ENCODE measurements around the gene CCR1. TPM values are rescaled to one million over a fixed set of nuclear protein-coding genes. Genes with fewer than 3 reads are reported as not detected.
"Not testable (repeated sequence)": the region's sequence is repeated elsewhere in the genome, so short reads cannot be mapped to it uniquely, and the experiment has no call there.

Gene CCR1
- total RNA-seq, 2 experiments from 2014 or later, result not detected

DNA sequence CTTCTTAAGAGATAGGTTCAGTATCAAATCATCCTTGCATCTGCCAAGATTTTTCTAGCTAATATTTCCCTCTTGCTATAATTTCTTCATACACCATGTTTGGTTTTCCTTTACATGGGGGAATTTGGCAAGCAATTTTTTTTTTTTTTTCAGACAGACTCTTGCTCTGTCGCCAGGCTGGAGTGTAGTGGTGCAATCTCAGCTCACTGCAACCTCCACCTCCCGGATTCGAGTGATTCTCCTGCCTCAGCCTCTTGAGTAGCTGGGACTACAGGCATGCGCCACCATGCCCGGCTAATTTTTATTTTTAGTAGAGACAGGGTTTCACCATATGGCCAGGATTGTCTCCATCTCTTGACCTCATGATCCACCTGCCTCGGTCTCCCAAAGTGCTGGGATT, 599 bp downstream of the CCR1 start:
- peaks cover 15% of the 10 kb centered on the region for H3K4me1 Mint-ChIP-seq (ENCODE audit: low read depth)
- H3K36me3 Mint-ChIP-seq (ENCODE audit: low read depth); intact Hi-C loops (cut with micrococcal nuclease); H3K27ac Mint-ChIP-seq; H3K4me3 Mint-ChIP-seq; H3K27me3 Mint-ChIP-seq (ENCODE audit: low read depth); DNase-seq; H3K9me3 Mint-ChIP-seq: not testable (repeated sequence)
- CTCF ChIA-PET, result interaction anchor here (1.0 to 1.3 kb wide), 5 partner anchors 8 to 170 kb away, joined by 3 to 5 read pairs (median 3); no protein-coding TSS in a partner anchor

DNA sequence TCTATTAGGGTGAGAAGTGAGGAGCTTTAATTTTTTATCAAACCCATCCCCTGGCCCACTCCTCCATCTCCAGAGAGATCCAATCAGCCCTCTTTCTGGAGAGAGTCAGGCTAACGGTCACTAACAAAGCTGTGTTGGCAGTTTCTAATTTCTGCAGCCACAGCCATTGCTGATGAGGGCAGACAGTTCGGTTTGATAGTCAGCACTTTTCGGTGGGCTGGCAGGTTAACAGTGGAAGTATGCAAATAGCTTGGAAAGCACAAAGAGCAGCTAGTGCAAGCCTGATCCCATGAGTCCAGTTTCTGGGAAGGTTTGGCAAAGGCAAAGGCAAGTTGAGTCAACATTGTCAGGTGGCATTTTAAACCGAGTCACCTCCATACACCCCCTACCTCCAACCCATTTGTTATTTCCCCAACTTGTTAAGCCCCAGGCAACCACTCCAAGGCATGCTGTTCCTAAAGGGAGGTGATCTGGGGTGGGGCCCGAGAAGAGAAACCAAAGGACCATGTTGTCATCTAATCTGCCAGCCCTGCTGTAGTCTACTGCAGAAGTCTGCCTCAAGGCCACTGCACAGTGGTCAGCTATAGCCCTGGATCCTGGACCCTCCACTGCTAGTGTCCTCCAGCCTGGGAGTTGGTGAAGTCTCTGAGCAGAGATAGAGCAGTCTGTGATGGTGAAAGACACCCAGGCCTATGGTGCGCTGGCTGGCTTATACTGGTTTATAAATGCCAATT, 1.7 kb downstream of the CCR1 start:
- intact Hi-C loops (cut with micrococcal nuclease), result no loop called here
- Mint-ChIP-seq H3K36me3 (ENCODE audit: low read depth) (no peaks in the 10 kb centered on the region), H3K27me3 (ENCODE audit: low read depth) (peaks cover 2% of the 10 kb centered on the region), H3K27ac (no peak overlapping the region), H3K4me1 (ENCODE audit: low read depth) (peaks cover 15% of the 10 kb centered on the region), H3K4me3 (no peak overlapping the region), H3K9me3 (no peaks in the 10 kb centered on the region)
- CTCF ChIA-PET, result interaction anchor here (0.5 to 1.1 kb wide), 2 partner anchors 13 to 51 kb away, joined by 3 to 4 read pairs; no protein-coding TSS in a partner anchor
- no peak for DNase-seq

DNA sequence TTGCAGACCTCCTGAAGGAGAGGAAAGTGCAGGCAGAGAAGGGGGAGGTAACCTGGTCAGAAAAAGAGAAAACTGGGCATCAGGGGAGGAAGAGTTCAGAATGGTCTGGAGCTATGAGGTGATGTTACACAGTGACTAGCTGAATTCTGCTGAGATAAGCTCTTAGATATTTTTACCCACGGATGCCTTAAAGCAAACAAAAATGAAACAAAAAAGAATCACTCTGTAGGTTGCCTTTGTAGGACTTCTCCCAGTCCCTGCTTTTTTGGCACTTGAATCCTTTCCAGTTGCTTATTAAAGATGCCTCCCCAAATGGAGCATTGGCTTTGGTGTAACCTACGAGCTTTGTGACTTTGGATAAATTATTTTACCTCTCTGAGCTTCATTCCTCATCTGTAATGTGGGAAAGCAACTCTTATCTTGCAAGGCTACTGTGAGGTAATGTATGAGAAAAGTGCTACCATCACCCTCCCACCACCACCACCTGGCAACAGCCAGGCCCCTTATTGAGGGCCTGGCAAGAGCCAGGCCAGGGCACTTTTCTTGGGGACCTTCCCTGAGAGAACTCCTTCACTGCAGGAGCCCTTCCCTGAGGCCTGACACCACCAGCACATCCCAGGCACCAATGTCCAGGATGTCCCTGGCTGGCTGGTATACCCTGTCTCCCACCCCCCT, 2.7 kb downstream of the CCR1 start:
- Mint-ChIP-seq H3K27ac (no peak overlapping the region), H3K4me3 (no peak overlapping the region), H3K27me3 (ENCODE audit: low read depth) (peaks cover 2% of the 10 kb centered on the region), H3K36me3 (ENCODE audit: low read depth) (no peaks in the 10 kb centered on the region), H3K4me1 (ENCODE audit: low read depth) (peaks cover 15% of the 10 kb centered on the region), H3K9me3 (no peaks in the 10 kb centered on the region)
- intact Hi-C loops (cut with micrococcal nuclease), result no loop called here
- CTCF ChIA-PET, result no interaction called here
- DNase-seq, result no peak

DNA sequence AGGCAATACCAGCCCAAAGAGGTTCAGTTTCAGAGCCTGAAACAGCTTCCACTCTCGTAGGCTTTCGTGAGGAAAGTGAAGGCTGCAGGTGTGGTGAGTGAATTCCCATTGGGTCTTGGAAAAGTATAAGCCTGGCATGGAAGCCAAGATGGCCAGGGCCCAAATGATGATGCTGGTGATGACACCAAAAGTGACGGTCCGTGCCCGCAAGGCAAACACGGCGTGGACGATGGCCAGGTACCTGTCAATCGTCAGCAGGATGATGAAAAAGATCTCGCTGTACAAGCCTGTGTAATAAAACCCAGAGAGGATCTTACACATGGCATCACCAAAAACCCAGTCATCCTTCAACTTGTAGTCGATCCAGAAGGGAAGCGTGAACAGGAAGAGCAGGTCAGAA, 4.4 kb downstream of the CCR1 start:
- CTCF ChIA-PET, result interaction anchor here (0.6 kb wide), 1 partner anchor 11 kb away, joined by 3 read pairs; no protein-coding TSS in a partner anchor
- H3K27me3 Mint-ChIP-seq (ENCODE audit: low read depth), result peaks cover 2% of the 10 kb centered on the region
- H3K9me3 Mint-ChIP-seq, result no peaks in the 10 kb centered on the region
- DNase-seq, result no peak
- no peak overlapping the region for H3K27ac Mint-ChIP-seq
- no peak overlapping the region for H3K4me3 Mint-ChIP-seq
- H3K36me3 Mint-ChIP-seq (ENCODE audit: low read depth), result no peaks in the 10 kb centered on the region
- intact Hi-C loops (cut with micrococcal nuclease), result no loop called here
- peaks cover 11% of the 10 kb centered on the region for H3K4me1 Mint-ChIP-seq (ENCODE audit: low read depth)

DNA sequence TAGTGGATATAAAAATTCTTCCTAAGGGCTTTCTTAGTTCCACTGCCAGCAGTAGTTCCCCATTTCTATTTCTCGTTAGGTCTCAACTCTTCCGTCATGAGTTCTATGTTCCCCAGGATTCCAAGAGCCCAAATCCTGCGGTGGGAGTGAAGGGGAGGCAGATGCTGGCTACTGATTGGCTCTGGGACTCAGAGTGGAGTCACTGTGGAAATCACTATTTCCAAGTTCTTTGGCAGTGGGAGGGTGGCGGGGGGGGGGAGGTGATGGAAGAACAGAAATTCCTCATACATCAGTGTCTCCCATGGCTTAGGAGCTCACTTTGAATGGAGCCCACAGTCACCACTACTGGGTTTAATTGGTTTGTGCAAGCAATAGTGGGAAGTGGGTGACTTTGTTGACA, 5.6 kb downstream of the CCR1 start:
- intact Hi-C loops (cut with micrococcal nuclease), result no loop called here
- Mint-ChIP-seq H3K27me3 (ENCODE audit: low read depth) (peaks cover 2% of the 10 kb centered on the region), H3K36me3 (ENCODE audit: low read depth) (no peaks in the 10 kb centered on the region), H3K9me3 (no peaks in the 10 kb centered on the region), H3K4me3 (no peak overlapping the region), H3K27ac (no peak overlapping the region), H3K4me1 (ENCODE audit: low read depth) (no peaks in the 10 kb centered on the region)
- CTCF ChIA-PET, result interaction anchor here (0.9 kb wide), 1 partner anchor 123 kb away, joined by 3 read pairs; no protein-coding TSS in a partner anchor
- no peak for DNase-seq

DNA sequence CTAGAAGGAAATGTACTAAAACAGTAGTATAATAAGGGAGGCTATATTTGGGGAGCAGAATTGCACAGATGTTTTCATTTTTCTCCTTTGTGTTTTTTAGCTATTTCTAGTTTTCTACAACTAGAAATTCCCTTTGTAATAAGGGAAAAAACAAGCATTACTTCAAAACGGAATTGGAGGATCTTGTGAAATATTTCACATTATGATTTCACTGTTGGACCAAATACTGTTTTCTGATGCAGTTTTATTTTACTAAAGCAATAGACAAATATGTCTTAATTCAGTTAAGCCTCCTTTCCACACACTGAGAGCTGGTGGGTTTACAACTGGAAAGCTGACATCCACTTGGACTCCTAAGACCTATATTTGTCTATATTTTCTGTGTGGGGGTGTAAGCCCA, 7.3 kb downstream of the CCR1 start:
- H3K9me3 Mint-ChIP-seq, result no peaks in the 10 kb centered on the region
- no peaks in the 10 kb centered on the region for H3K4me1 Mint-ChIP-seq (ENCODE audit: low read depth)
- no peak overlapping the region for H3K27ac Mint-ChIP-seq
- no peak overlapping the region for H3K4me3 Mint-ChIP-seq
- H3K36me3 Mint-ChIP-seq (ENCODE audit: low read depth), result no peaks in the 10 kb centered on the region
- H3K27me3 Mint-ChIP-seq (ENCODE audit: low read depth), result peaks cover 2% of the 10 kb centered on the region
- CTCF ChIA-PET, result no interaction called here
- intact Hi-C loops (cut with micrococcal nuclease), result no loop called here
- no peak for DNase-seq

DNA sequence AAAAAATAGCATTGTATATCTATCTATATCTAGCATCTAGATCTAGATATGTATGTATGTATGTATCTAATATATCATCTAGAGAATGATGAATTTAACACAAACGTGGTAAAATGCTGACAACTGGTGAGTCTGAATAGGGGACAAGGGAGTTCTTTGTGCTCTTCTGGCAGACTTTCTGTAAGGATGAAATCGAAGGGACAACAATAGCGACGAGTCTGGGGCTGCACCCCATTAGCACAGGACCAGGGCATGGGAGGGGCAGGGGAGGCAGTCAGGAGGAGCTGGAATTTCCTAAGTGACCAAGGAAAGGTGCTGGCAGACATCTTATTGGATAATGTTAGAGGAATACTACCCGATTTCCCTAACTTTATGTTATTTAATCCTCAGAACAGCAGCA, 7.9 kb downstream of the CCR1 start:
- Mint-ChIP-seq H3K27me3 (ENCODE audit: low read depth) (peaks cover 2% of the 10 kb centered on the region), H3K4me1 (ENCODE audit: low read depth) (no peaks in the 10 kb centered on the region), H3K9me3 (no peaks in the 10 kb centered on the region), H3K4me3 (no peak overlapping the region), H3K36me3 (ENCODE audit: low read depth) (no peaks in the 10 kb centered on the region), H3K27ac (no peak overlapping the region)
- no peak for DNase-seq
- intact Hi-C loops (cut with micrococcal nuclease), result no loop called here
- CTCF ChIA-PET, result no interaction called here

DNA sequence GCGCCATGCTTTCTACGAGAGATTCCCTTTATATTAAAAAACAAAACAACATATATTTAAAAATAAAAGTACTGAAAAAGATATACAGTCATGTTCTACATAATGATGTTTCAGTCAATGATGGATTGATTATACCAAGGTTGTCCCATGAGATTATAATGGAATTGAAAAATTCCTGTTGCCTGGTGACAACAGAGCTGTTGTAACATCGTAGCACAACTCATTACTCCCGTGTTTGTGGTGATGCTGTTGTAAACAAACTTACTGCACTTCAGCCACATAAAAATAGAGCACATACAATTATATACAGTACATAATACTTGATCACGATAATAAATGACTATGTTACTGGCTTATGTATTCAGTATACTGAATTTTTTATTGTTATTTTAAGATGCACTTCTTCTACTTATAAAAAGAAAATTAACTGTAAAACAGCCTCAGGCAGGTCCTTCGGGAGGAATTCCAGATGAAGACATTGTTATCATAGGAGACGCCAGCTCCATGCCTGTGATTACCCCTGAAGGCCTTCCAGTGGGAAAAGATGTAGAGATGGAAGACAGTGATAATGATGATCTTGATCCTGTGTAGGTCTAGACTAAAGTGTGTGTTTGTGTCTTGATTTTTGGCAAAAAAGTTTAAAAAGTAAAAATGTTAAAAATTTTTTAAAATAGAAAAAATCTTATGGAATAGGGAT, 11.7 kb downstream of the CCR1 start:
- no peak overlapping the region for H3K4me3 Mint-ChIP-seq
- no peaks in the 10 kb centered on the region for H3K36me3 Mint-ChIP-seq (ENCODE audit: low read depth)
- intact Hi-C loops (cut with micrococcal nuclease), result no loop called here
- DNase-seq, result no peak
- H3K4me1 Mint-ChIP-seq (ENCODE audit: low read depth), result no peaks in the 10 kb centered on the region
- peaks cover 5% of the 10 kb centered on the region for H3K27me3 Mint-ChIP-seq (ENCODE audit: low read depth)
- peaks cover 15% of the 10 kb centered on the region for H3K9me3 Mint-ChIP-seq
- H3K27ac Mint-ChIP-seq, result no peak overlapping the region
- CTCF ChIA-PET, result interaction anchor here (0.6 kb wide), 1 partner anchor 12 kb away, joined by 3 read pairs; the partner anchor contains the start of gene CCR1

DNA sequence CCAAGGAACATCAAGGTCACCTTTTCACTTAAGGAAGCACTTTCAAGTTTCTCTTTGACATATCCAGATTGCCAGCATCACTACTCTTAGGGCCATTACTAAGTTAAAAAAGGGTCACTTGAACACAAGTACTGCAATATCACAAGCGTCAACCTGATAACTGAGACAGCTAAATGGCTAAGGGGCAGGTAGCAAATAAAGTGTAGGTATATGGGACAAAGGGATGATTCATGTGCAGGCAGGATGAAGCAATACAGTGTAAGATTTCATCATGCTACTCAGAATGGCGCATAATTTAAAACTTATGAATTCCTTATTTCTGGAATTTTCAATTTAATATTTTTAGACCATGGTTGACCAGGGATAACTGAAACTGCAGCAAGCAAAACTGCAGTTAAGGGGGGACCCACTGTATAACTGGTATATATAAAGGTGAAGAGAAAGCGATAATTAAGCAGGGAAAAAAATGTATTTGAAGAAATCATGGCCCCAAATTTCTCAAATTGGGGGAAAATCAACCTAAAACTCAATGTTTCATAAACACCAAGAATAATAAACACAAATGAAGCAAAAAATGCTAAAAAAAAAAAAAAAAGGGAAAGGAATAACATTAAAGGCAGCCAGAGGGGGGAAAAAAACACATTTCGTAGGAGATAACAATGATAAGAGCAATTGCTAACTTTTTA, 13.1 kb downstream of the CCR1 start:
- no peaks in the 10 kb centered on the region for H3K36me3 Mint-ChIP-seq (ENCODE audit: low read depth)
- no peak overlapping the region for H3K27ac Mint-ChIP-seq
- H3K27me3 Mint-ChIP-seq (ENCODE audit: low read depth), result peaks cover 5% of the 10 kb centered on the region
- H3K4me3 Mint-ChIP-seq, result no peak overlapping the region
- intact Hi-C loops (cut with micrococcal nuclease), result no loop called here
- H3K9me3 Mint-ChIP-seq, result peaks cover 15% of the 10 kb centered on the region
- DNase-seq, result no peak
- no peaks in the 10 kb centered on the region for H3K4me1 Mint-ChIP-seq (ENCODE audit: low read depth)
- CTCF ChIA-PET, result no interaction called here

DNA sequence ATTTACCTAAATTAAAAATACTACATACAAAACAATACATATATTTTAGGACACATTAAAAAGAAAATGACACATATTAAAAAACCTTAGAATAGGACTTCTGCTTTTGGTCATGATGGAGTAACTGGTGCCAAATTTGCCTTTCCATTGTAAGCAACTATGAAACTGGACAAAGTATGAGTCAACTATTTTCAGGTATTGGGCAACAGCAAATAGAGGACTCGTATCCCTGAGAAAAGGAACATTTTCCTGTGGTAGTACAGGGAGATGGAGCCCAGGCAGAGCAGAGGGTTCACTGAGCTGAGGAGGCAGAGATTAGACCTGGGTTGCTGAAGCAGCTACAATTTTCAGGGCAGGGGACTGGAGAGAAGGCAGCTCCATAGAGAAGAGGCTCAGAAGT, 14.7 kb downstream of the CCR1 start:
- H3K27ac Mint-ChIP-seq, result no peak overlapping the region
- DNase-seq, result no peak
- no peak overlapping the region for H3K4me3 Mint-ChIP-seq
- CTCF ChIA-PET, result interaction anchor here (0.6 to 1.0 kb wide), 2 partner anchors 10 to 13 kb away, joined by 3 read pairs; no protein-coding TSS in a partner anchor
- no peaks in the 10 kb centered on the region for H3K36me3 Mint-ChIP-seq (ENCODE audit: low read depth)
- intact Hi-C loops (cut with micrococcal nuclease), result no loop called here
- peaks cover 15% of the 10 kb centered on the region for H3K9me3 Mint-ChIP-seq
- H3K4me1 Mint-ChIP-seq (ENCODE audit: low read depth), result no peaks in the 10 kb centered on the region
- peaks cover 5% of the 10 kb centered on the region for H3K27me3 Mint-ChIP-seq (ENCODE audit: low read depth)

DNA sequence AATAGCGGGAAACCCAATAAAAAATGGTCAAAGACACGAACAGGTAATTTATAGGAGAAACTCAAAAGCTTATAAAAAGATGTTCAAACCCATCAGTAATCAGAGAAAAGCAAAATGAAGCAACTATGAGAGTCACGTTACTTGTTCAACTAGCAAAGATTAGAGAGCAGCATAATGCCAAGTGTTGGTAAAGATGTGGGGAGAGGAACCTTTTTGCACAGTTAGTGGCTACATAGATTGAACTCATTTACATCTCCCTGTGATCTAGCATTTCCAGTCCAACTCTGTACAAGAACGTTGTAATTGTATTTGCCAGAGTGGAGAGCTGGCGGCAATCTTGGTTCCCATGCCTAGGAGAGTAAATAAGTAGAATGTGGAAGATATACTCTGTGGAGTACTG, 15.2 kb downstream of the CCR1 start:
- Mint-ChIP-seq H3K4me1 (ENCODE audit: low read depth) (no peaks in the 10 kb centered on the region), H3K36me3 (ENCODE audit: low read depth) (no peaks in the 10 kb centered on the region), H3K27me3 (ENCODE audit: low read depth) (peaks cover 5% of the 10 kb centered on the region), H3K27ac (no peak overlapping the region), H3K4me3 (no peak overlapping the region), H3K9me3 (peaks cover 15% of the 10 kb centered on the region)
- no peak for DNase-seq
- CTCF ChIA-PET, result interaction anchor here (0.6 to 1.0 kb wide), 2 partner anchors 11 to 14 kb away, joined by 3 read pairs; no protein-coding TSS in a partner anchor
- intact Hi-C loops (cut with micrococcal nuclease), result no loop called here

DNA sequence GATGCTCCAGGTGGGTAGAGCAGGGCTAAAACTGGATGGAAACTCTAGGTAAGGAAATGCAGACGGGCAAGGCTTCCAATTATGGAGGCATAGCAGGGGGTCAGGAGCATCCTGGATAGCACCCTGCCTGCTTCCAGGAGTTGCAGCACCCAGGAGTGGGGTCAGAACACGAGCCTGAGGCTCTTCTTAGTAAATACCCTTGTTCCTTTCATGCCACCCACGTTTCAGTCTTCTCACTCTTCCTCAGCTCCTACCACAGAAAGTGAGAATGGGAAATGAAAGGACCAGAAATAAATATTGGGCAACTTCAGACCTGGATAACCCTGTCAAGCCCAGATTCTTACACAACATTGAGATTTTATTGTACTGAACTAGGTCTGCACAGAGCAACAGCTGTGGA, 16.4 kb downstream of the CCR1 start:
- Mint-ChIP-seq H3K27me3 (ENCODE audit: low read depth) (peaks cover 5% of the 10 kb centered on the region), H3K4me3 (no peak overlapping the region), H3K9me3 (peaks cover 15% of the 10 kb centered on the region), H3K4me1 (ENCODE audit: low read depth) (peaks cover 2% of the 10 kb centered on the region), H3K27ac (no peak overlapping the region), H3K36me3 (ENCODE audit: low read depth) (no peaks in the 10 kb centered on the region)
- intact Hi-C loops (cut with micrococcal nuclease), result no loop called here
- DNase-seq, result no peak
- CTCF ChIA-PET, result no interaction called here
